Left ventricle myocardium superior (tissue), 1 donor: ENCODE results near the gene RABGAP1L. TPM values are rescaled to one million over a fixed set of nuclear protein-coding genes. Genes with fewer than 3 reads are reported as not detected.
A peak's percentile ranks its signal among the peaks of the same experiment; 100 is the strongest.
"Not testable (repeated sequence)": the region's sequence is repeated elsewhere in the genome, so short reads cannot be mapped to it uniquely, and the experiment has no call there.

Source experiments
- ATAC-seq: fragments of 200-7000 bp; cut with Tn5 transposase; one replicate; pipeline ENCODE4 v1.9.1; 2020; ENCODE audit warnings: mild to moderate bottlenecking, moderate library complexity
- DNase-seq: peaks from one replicate; pipeline ENCODE4 v3.0.0-alpha.2; 2020
- intact Hi-C: fragments of 100-400 bp; cut with micrococcal nuclease; formaldehyde crosslinking; loops from one replicate; pipeline ENCODE4 v1.11.0; 2022
- total RNA-seq: library from RNA; stranded (reverse); fragmentation: NEBNext Ultra II Directional; extraction: Animal tissue kit (Norgen Biotek cat#: 25700); gene quantifications from one replicate; pipeline ENCODE4 v1.2.1, GENCODE V29; 2021
- donor health status: DM: no; HTN: yes; CAD: no; lungs with severe emphysema.

Gene RABGAP1L
- total RNA-seq, 1 donor from 2014 or later, result 147 TPM

- ATAC-seq, result no peak
- intact Hi-C loops, result no loop called here
- DNase-seq, result no peak
Measured at GRCh38 chr1:174789399-174789798, 630.1 kb downstream of the RABGAP1L start.

- DNase-seq, result no peak
- no peak for ATAC-seq
- intact Hi-C loops, result no loop called here
Measured at GRCh38 chr1:174791863-174792262, 632.5 kb downstream of the RABGAP1L start.

- intact Hi-C loops, result no loop called here
- DNase-seq, result no peak
- no peak for ATAC-seq
Measured at GRCh38 chr1:174794861-174795260, 635.5 kb downstream of the RABGAP1L start.

- ATAC-seq, result no peak
- no peak for DNase-seq
- intact Hi-C loops, result no loop called here
Measured at GRCh38 chr1:174795806-174796205, 636.5 kb downstream of the RABGAP1L start.

- ATAC-seq, result no peak
- intact Hi-C loops, result no loop called here
Measured at GRCh38 chr1:174797398-174797797, 638.1 kb downstream of the RABGAP1L start.

GRCh38 chr1:174799136-174799479 lies 639.8 kb downstream of the RABGAP1L start:
- no peak for DNase-seq
- ATAC-seq, result no peak
- intact Hi-C loops, result no loop called here

More at GRCh38 chr1:174797398-174797797, 638.1 kb downstream of the RABGAP1L start:
- DNase-seq, result no peak

GRCh38 chr1:174800216-174800851 lies 641.0 kb downstream of the RABGAP1L start:
- ATAC-seq (peak; percentile 38), DNase-seq (no peak)
- intact Hi-C loops, result no loop called here

- intact Hi-C loops, result no loop called here
- DNase-seq (no peak), ATAC-seq (no peak)
Measured at GRCh38 chr1:174800876-174801275, 641.6 kb downstream of the RABGAP1L start.

GRCh38 chr1:174809755-174810280 lies 650.5 kb downstream of the RABGAP1L start:
- no peak for ATAC-seq
- intact Hi-C loops, result no loop called here
- no peak for DNase-seq

GRCh38 chr1:174812016-174812415 lies 652.7 kb downstream of the RABGAP1L start:
- ATAC-seq, result no peak
- DNase-seq, result no peak
- intact Hi-C loops, result no loop called here

- ATAC-seq (no peak), DNase-seq (no peak)
- intact Hi-C loops, result no loop called here
Measured at GRCh38 chr1:174812656-174813055, 653.3 kb downstream of the RABGAP1L start.

- ATAC-seq (no peak), DNase-seq (no peak)
- intact Hi-C loops, result no loop called here
Measured at GRCh38 chr1:174815036-174815435, 655.7 kb downstream of the RABGAP1L start.

- intact Hi-C loops, result no loop called here
Measured at GRCh38 chr1:174815474-174815908, 656.2 kb downstream of the RABGAP1L start.

GRCh38 chr1:174816621-174817020 lies 657.3 kb downstream of the RABGAP1L start:
- DNase-seq, ATAC-seq, intact Hi-C loops: not testable (repeated sequence)

More at GRCh38 chr1:174815474-174815908, 656.2 kb downstream of the RABGAP1L start:
- ATAC-seq, result no peak
- DNase-seq, result no peak

- intact Hi-C loops, result no loop called here
- no peak for DNase-seq
- no peak for ATAC-seq
Measured at GRCh38 chr1:174818014-174818616, 658.8 kb downstream of the RABGAP1L start.

GRCh38 chr1:174818951-174819350 lies 659.6 kb downstream of the RABGAP1L start:
- peak; percentile 35 for DNase-seq
- peak; percentile 81 for ATAC-seq

GRCh38 chr1:174819596-174819995 lies 660.3 kb downstream of the RABGAP1L start:
- ATAC-seq (no peak), DNase-seq (no peak)
- intact Hi-C loops, result no loop called here

More at GRCh38 chr1:174818951-174819350, 659.6 kb downstream of the RABGAP1L start:
- intact Hi-C loops, result no loop called here

- intact Hi-C loops, result no loop called here
- DNase-seq (no peak), ATAC-seq (peak; percentile 26)
Measured at GRCh38 chr1:174825127-174825526, 665.8 kb downstream of the RABGAP1L start.

- DNase-seq (no peak), ATAC-seq (no peak)
- intact Hi-C loops, result no loop called here
Measured at GRCh38 chr1:174825806-174826205, 666.5 kb downstream of the RABGAP1L start.

GRCh38 chr1:174828264-174828663 lies 668.9 kb downstream of the RABGAP1L start:
- ATAC-seq (no peak), DNase-seq (no peak)
- intact Hi-C loops, result no loop called here

GRCh38 chr1:174829990-174830389 lies 670.7 kb downstream of the RABGAP1L start:
- no peak for ATAC-seq
- intact Hi-C loops, result no loop called here
- no peak for DNase-seq
